HEK293 (cell line): ENCODE results near the gene ROCK1.
A peak's percentile ranks its signal among the peaks of the same experiment; 100 is the strongest.

Experiments
- FEZF1 ChIP-seq: fragments of 450-650 bp; formaldehyde crosslinking; IDR thresholded peaks from 2 replicates; pipeline ENCODE4 v1.5.1; 2016; ENCODE audit warnings: missing biosample characterization, missing genetic modification characterization
- GFI1B ChIP-seq: fragments of 450-650 bp; formaldehyde crosslinking; IDR thresholded peaks from 2 replicates; pipeline ENCODE4 v1.5.1; 2016; ENCODE audit warnings: missing biosample characterization, missing genetic modification characterization
- HOXC10 ChIP-seq: sonication (generic); formaldehyde crosslinking; IDR thresholded peaks from 2 replicates; pipeline ENCODE4 v1.8.1; 2023; ENCODE audit warnings: mild to moderate bottlenecking, missing genetic modification reagents
- HOXD13 ChIP-seq: sonication (generic); formaldehyde crosslinking; IDR thresholded peaks from 2 replicates; pipeline ENCODE4 v1.8.0; 2022; ENCODE audit warnings: missing genetic modification reagents, borderline replicate concordance
- MYNN ChIP-seq: fragments of 450-650 bp; formaldehyde crosslinking; IDR thresholded peaks from 2 replicates; pipeline ENCODE4 v1.5.1; 2016; ENCODE audit warnings: missing biosample characterization, missing genetic modification characterization, borderline replicate concordance
- ZBTB20 ChIP-seq: fragments of 450-650 bp; formaldehyde crosslinking; IDR thresholded peaks from 2 replicates; pipeline ENCODE4 v1.5.1; 2016; ENCODE audit warnings: missing biosample characterization, missing genetic modification characterization
- ZNF140 ChIP-seq: fragments of 450-650 bp; formaldehyde crosslinking; IDR thresholded peaks from 2 replicates; pipeline ENCODE4 v1.5.1; 2016; ENCODE audit warnings: missing biosample characterization, missing genetic modification characterization
- ZNF157 ChIP-seq: fragments of 450-650 bp; formaldehyde crosslinking; IDR thresholded peaks from 2 replicates; pipeline ENCODE4 v1.5.1; 2016; ENCODE audit warnings: missing biosample characterization, missing genetic modification characterization
- ZNF239 ChIP-seq: fragments of 450-650 bp; formaldehyde crosslinking; IDR thresholded peaks from 2 replicates; pipeline ENCODE4 v1.5.1; 2016; ENCODE audit warnings: missing biosample characterization, missing genetic modification characterization
- ZNF324 ChIP-seq: fragments of 450-650 bp; formaldehyde crosslinking; IDR thresholded peaks from 2 replicates; pipeline ENCODE4 v1.5.1; 2016; ENCODE audit warnings: missing biosample characterization, missing genetic modification characterization
- ZNF341 ChIP-seq: fragments of 450-650 bp; formaldehyde crosslinking; IDR thresholded peaks from 2 replicates; pipeline ENCODE4; 2016; ENCODE audit warnings: low read depth, missing biosample characterization, missing genetic modification characterization
- ZNF549 ChIP-seq: fragments of 450-650 bp; IDR thresholded peaks from 2 replicates; pipeline ENCODE4 v1.5.1; 2018; ENCODE audit warnings: missing biosample characterization, missing genetic modification characterization, mild to moderate bottlenecking, inconsistent platforms, moderate library complexity
- ZNF561 ChIP-seq: fragments of 450-650 bp; IDR thresholded peaks from 2 replicates; pipeline ENCODE4 v1.5.1; 2018; ENCODE audit warnings: missing biosample characterization, missing genetic modification characterization, borderline replicate concordance
- ZNF664 ChIP-seq: fragments of 450-650 bp; formaldehyde crosslinking; IDR thresholded peaks from 2 replicates; pipeline ENCODE4 v1.5.1; 2016; ENCODE audit warnings: missing biosample characterization, missing genetic modification characterization
- ZNF670 ChIP-seq: fragments of 450-650 bp; formaldehyde crosslinking; IDR thresholded peaks from 2 replicates; pipeline ENCODE4 v1.5.1; 2016; ENCODE audit warnings: missing biosample characterization, missing genetic modification characterization, low read depth
- ZNF777 ChIP-seq: fragments of 450-650 bp; formaldehyde crosslinking; IDR thresholded peaks from 2 replicates; pipeline ENCODE4 v1.5.1; 2017; ENCODE audit warnings: missing biosample characterization, missing genetic modification characterization, borderline replicate concordance
- ZNF843 ChIP-seq: fragments of 450-650 bp; formaldehyde crosslinking; IDR thresholded peaks from 2 replicates; pipeline ENCODE4 v1.5.1; 2016; ENCODE audit warnings: missing biosample characterization, missing genetic modification characterization
- TF ChIP-seq, protein P1 (sequence below): fragments of 450-650 bp; formaldehyde crosslinking; IDR thresholded peaks from 2 replicates; pipeline ENCODE4 v1.5.1; 2016; ENCODE audit warnings: missing biosample characterization, missing genetic modification characterization
- TF ChIP-seq, protein P2 (sequence below): fragments of 450-650 bp; formaldehyde crosslinking; IDR thresholded peaks from 2 replicates; pipeline ENCODE4 v1.5.1; 2017; ENCODE audit warnings: missing biosample characterization, missing genetic modification characterization
- TF ChIP-seq, protein P3 (sequence below): fragments of 450-650 bp; formaldehyde crosslinking; optimal IDR thresholded peaks from 2 replicates; pipeline ENCODE3; 2016; ENCODE audit warnings: missing biosample characterization, mild to moderate bottlenecking, missing genetic modification characterization
- TF ChIP-seq, protein P4 (sequence below): fragments of 450-650 bp; formaldehyde crosslinking; IDR thresholded peaks from 2 replicates; pipeline ENCODE4 v1.5.1; 2016; ENCODE audit warnings: missing biosample characterization, missing genetic modification characterization
- TF ChIP-seq, protein P5 (sequence below): fragments of 450-650 bp; formaldehyde crosslinking; IDR thresholded peaks from 2 replicates; pipeline ENCODE4 v1.5.1; 2017; ENCODE audit warnings: missing biosample characterization, missing genetic modification characterization

Gene ROCK1

DNA sequence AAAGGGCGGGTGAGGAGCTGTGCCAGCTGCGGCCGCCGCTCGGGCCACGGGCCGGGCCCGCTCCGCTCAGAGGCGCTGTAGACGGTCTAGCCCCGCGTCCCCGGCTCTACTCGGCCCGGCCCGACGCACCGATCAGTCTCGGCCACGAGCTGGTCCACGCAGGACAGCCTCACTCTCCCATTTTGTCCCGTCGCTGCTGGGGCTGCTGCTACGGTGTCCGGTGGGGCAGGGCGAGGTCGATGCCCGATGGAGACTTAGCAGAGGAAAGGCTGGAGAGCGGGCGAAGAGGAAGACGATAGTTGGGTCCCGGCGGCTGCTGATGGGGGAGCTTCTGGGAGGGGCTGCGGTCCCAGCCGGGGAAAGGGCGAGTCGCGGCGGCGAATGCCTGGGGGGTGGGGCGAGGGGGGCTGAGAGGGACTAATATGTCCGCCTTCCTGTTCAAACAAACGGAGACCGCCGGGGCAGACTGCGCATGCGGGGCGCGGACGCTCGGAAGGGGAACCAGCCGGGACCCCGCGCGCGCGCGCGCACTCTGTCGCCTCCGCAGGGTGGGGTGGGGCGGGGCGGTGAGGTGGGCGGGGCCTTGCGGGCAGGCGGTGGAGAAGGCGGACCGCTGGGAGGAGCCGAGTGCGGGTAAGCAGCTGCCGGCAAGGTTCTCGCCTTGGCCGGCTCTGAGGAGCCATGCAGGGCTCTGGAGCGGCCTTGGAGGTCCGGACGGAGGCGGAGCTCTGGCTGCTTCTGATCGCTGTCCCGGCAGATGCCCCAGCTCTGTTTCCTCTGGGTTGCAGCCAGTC, at the start of gene ROCK1 (continued):
- TF ChIP-seq, protein P1, sequence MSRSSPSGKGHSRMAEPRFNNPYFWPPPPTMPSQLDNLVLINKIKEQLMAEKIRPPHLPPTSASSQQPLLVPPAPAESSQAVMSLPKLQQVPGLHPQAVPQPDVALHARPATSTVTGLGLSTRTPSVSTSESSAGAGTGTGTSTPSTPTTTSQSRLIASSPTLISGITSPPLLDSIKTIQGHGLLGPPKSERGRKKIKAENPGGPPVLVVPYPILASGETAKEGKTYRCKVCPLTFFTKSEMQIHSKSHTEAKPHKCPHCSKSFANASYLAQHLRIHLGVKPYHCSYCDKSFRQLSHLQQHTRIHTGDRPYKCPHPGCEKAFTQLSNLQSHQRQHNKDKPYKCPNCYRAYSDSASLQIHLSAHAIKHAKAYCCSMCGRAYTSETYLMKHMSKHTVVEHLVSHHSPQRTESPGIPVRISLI (tag by site-specific recombination) = no peak
- TF ChIP-seq HOXC10 (CRISPR knock-in tag) = no peak
- TF ChIP-seq HOXD13 (CRISPR knock-in tag) = no peak
- no peak for TF ChIP-seq ZNF140
- TF ChIP-seq, protein P2, sequence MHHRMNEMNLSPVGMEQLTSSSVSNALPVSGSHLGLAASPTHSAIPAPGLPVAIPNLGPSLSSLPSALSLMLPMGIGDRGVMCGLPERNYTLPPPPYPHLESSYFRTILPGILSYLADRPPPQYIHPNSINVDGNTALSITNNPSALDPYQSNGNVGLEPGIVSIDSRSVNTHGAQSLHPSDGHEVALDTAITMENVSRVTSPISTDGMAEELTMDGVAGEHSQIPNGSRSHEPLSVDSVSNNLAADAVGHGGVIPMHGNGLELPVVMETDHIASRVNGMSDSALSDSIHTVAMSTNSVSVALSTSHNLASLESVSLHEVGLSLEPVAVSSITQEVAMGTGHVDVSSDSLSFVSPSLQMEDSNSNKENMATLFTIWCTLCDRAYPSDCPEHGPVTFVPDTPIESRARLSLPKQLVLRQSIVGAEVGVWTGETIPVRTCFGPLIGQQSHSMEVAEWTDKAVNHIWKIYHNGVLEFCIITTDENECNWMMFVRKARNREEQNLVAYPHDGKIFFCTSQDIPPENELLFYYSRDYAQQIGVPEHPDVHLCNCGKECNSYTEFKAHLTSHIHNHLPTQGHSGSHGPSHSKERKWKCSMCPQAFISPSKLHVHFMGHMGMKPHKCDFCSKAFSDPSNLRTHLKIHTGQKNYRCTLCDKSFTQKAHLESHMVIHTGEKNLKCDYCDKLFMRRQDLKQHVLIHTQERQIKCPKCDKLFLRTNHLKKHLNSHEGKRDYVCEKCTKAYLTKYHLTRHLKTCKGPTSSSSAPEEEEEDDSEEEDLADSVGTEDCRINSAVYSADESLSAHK (tag by site-specific recombination) = peak; percentile 27; the same call in 1 of the 2 replicates
- no peak for TF ChIP-seq MYNN (tag by site-specific recombination)
- TF ChIP-seq, protein P3, sequence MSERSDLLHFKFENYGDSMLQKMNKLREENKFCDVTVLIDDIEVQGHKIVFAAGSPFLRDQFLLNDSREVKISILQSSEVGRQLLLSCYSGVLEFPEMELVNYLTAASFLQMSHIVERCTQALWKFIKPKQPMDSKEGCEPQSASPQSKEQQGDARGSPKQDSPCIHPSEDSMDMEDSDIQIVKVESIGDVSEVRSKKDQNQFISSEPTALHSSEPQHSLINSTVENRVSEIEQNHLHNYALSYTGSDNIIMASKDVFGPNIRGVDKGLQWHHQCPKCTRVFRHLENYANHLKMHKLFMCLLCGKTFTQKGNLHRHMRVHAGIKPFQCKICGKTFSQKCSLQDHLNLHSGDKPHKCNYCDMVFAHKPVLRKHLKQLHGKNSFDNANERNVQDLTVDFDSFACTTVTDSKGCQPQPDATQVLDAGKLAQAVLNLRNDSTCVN (tag by site-specific recombination) = peak; percentile 86
- 0 out of 2 replicates have a peak, but pooled peaks have one; percentile 6 for TF ChIP-seq ZNF843
- TF ChIP-seq ZNF777 = peak; percentile 62
- 0 out of 2 replicates have a peak, but pooled peaks have one; percentile 34 for TF ChIP-seq ZNF324
- TF ChIP-seq ZBTB20 (tag by site-specific recombination) = peak; percentile 1; the same call in 1 of the 2 replicates
- TF ChIP-seq ZNF670 = no peak
- TF ChIP-seq, protein P4, sequence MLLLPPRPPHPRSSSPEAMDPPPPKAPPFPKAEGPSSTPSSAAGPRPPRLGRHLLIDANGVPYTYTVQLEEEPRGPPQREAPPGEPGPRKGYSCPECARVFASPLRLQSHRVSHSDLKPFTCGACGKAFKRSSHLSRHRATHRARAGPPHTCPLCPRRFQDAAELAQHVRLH (tag by site-specific recombination) = 0 out of 2 replicates have a peak, but pooled peaks have one; percentile 37
- no peak for TF ChIP-seq GFI1B (tag by site-specific recombination)
- no peak for TF ChIP-seq ZNF549 (tag by site-specific recombination)
- TF ChIP-seq ZNF341 (tag by site-specific recombination) = no peak; the same call in none of the 2 replicates
- TF ChIP-seq ZNF664 (tag by site-specific recombination) = no peak
- TF ChIP-seq FEZF1 (tag by site-specific recombination) = peak; percentile 69
- TF ChIP-seq ZNF561 (tag by site-specific recombination) = no peak
- TF ChIP-seq ZNF157 (tag by site-specific recombination) = no peak
- TF ChIP-seq ZNF239 (tag by site-specific recombination) = peak; percentile 39; the same call in 1 of the 2 replicates
- TF ChIP-seq, protein P5, sequence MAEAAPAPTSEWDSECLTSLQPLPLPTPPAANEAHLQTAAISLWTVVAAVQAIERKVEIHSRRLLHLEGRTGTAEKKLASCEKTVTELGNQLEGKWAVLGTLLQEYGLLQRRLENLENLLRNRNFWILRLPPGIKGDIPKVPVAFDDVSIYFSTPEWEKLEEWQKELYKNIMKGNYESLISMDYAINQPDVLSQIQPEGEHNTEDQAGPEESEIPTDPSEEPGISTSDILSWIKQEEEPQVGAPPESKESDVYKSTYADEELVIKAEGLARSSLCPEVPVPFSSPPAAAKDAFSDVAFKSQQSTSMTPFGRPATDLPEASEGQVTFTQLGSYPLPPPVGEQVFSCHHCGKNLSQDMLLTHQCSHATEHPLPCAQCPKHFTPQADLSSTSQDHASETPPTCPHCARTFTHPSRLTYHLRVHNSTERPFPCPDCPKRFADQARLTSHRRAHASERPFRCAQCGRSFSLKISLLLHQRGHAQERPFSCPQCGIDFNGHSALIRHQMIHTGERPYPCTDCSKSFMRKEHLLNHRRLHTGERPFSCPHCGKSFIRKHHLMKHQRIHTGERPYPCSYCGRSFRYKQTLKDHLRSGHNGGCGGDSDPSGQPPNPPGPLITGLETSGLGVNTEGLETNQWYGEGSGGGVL = no peak
